CD8-positive, alpha-beta memory T cell (primary cell): ENCODE measurements around the gene ADGRB3. TPM values are rescaled to one million over a fixed set of nuclear protein-coding genes. Genes with fewer than 3 reads are reported as not detected.

Source experiments
- CTCF ChIA-PET: fragments of 350-600 bp; sonication (Branson Sonifier 250); formaldehyde crosslinking; loops from one replicate; lab custom pipeline; 2021; ENCODE audit warnings: antibody characterized with exemption; lab: Charles Lee
- POLR2A ChIA-PET: fragments of 350-600 bp; sonication (Branson Sonifier 250); formaldehyde crosslinking; loops from one replicate; lab custom pipeline; 2021; ENCODE audit warnings: antibody characterized with exemption; lab: Charles Lee
- DNase-seq, 5 donors: peaks; one replicate each; pipeline versions ENCODE4 v3.0.0 to v3.0.0-alpha.2; 2020 to 2022; ENCODE audit warnings: mixed read lengths in 1 of 5
- H3K27ac ChIP-seq: one replicate; pipeline ENCODE4 v1.7.0; 2013; ENCODE audit warnings: low read depth, mild to moderate bottlenecking, low read length, moderate library complexity
- H3K27me3 ChIP-seq: 2 replicates; pipeline ENCODE4 v1.7.0; 2013; ENCODE audit warnings: low read length, mild to moderate bottlenecking; ENCODE audit not compliant: insufficient read depth, poor library complexity, severe bottlenecking
- H3K36me3 ChIP-seq: 2 replicates; pipeline ENCODE4 v1.7.0; 2013; ENCODE audit warnings: mild to moderate bottlenecking, low read length, moderate library complexity; ENCODE audit not compliant: insufficient read depth
- H3K4me1 ChIP-seq: 2 replicates; pipeline ENCODE4 v1.7.0; 2013; ENCODE audit warnings: mild to moderate bottlenecking, low read length, moderate library complexity; ENCODE audit not compliant: insufficient read depth
- H3K4me3 ChIP-seq: 2 replicates; pipeline ENCODE4 v1.7.0; 2013; ENCODE audit warnings: mild to moderate bottlenecking, low read length
- H3K9me3 ChIP-seq: 2 replicates; pipeline ENCODE4 v1.7.0; 2013; ENCODE audit warnings: mild to moderate bottlenecking, low read length
- H3K27ac Mint-ChIP-seq, 8 donors: one replicate each; pipeline ENCODE4 v1.8.0; 2020 to 2021; ENCODE audit warnings: mixed read lengths in 8 of 8, mild to moderate bottlenecking in 6 of 8, inconsistent platforms in 3 of 8, moderate library complexity in 3 of 8
- H3K27me3 Mint-ChIP-seq, 2 donors: one replicate each; pipeline ENCODE4 v1.8.0; 2020 to 2021; ENCODE audit warnings: mixed read lengths in 2 of 2, mild to moderate bottlenecking in 1 of 2, moderate library complexity in 1 of 2
- H3K36me3 Mint-ChIP-seq, 3 donors: one replicate each; pipeline ENCODE4 v1.8.0; 2020 to 2021; ENCODE audit warnings: mixed read lengths in 3 of 3, inconsistent platforms in 1 of 3, mild to moderate bottlenecking in 1 of 3
- H3K4me1 Mint-ChIP-seq, 3 donors: one replicate each; pipeline ENCODE4 v1.8.0; 2020 to 2021; ENCODE audit warnings: mixed read lengths in 3 of 3, inconsistent platforms in 1 of 3, mild to moderate bottlenecking in 1 of 3
- H3K4me3 Mint-ChIP-seq, 7 donors: one replicate each; pipeline ENCODE4 v1.8.0; 2020 to 2021; ENCODE audit warnings: mixed read lengths in 7 of 7, mild to moderate bottlenecking in 6 of 7, moderate library complexity in 4 of 7, inconsistent platforms in 2 of 7
- H3K9me3 Mint-ChIP-seq, 5 donors: one replicate each; pipeline ENCODE4 v1.8.0; 2020 to 2022; ENCODE audit warnings: mixed read lengths in 5 of 5, mild to moderate bottlenecking in 3 of 5, moderate library complexity in 2 of 5, inconsistent platforms in 1 of 5
- polyA plus RNA-seq: library from polyadenylated mRNA; unstranded; fragments of 300-500 nt; fragmentation: Illumina TruSeq; gene quantifications from one replicate; pipeline ENCODE4 v1.2.3, GENCODE V29; 2021
- total RNA-seq, 2 experiments: library from RNA; stranded (reverse); gene quantifications; one replicate each; pipeline ENCODE4 v1.2.3, GENCODE V29; 2021

ADGRB3 gene
- total and polyA plus RNA-seq, 3 experiments from 2014 or later = not detected

GRCh38 chr6:68711386-68712000, 76.4 kb downstream of the ADGRB3 start:
- no peaks in the 10 kb centered on the region for H3K27me3 Mint-ChIP-seq
- Histone ChIP-seq H3K4me3 (no peak overlapping the region), H3K4me1 (no peaks in the 10 kb centered on the region), H3K27ac (no peak overlapping the region), H3K9me3 (no peaks in the 10 kb centered on the region), H3K27me3 (no peaks in the 10 kb centered on the region), H3K36me3 (no peaks in the 10 kb centered on the region)
- POLR2A ChIA-PET = no interaction called here
- H3K9me3 Mint-ChIP-seq = peaks cover 0 to 7% (median under 1%) of the 10 kb centered on the region in 5 donors
- no peaks in the 10 kb centered on the region for H3K36me3 Mint-ChIP-seq
- no peak overlapping the region for H3K4me3 Mint-ChIP-seq
- H3K27ac Mint-ChIP-seq = no peak overlapping the region
- no peak for DNase-seq
- CTCF ChIA-PET = no interaction called here
- H3K4me1 Mint-ChIP-seq = no peaks in the 10 kb centered on the region

- no peak overlapping the region for H3K4me3 Mint-ChIP-seq
- no peak for DNase-seq
- Histone ChIP-seq H3K27ac (no peak overlapping the region), H3K27me3 (no peaks in the 10 kb centered on the region), H3K4me1 (no peaks in the 10 kb centered on the region), H3K4me3 (no peak overlapping the region), H3K9me3 (no peaks in the 10 kb centered on the region), H3K36me3 (no peaks in the 10 kb centered on the region)
- no peaks in the 10 kb centered on the region for H3K4me1 Mint-ChIP-seq
- no peaks in the 10 kb centered on the region for H3K27me3 Mint-ChIP-seq
- CTCF ChIA-PET = no interaction called here
- H3K27ac Mint-ChIP-seq = no peak overlapping the region
- POLR2A ChIA-PET = no interaction called here
- no peaks in the 10 kb centered on the region for H3K36me3 Mint-ChIP-seq
- peaks cover 0 to 16% (median 6%) of the 10 kb centered on the region in 5 donors for H3K9me3 Mint-ChIP-seq
Observed at GRCh38 chr6:68716620-68717019, 81.5 kb downstream of the ADGRB3 start.

GRCh38 chr6:68718385-68719073, 83.4 kb downstream of the ADGRB3 start:
- no peak overlapping the region for H3K27ac ChIP-seq
- H3K36me3 ChIP-seq = no peaks in the 10 kb centered on the region
- peaks cover 0 to 13% (median 8%) of the 10 kb centered on the region in 5 donors for H3K9me3 Mint-ChIP-seq
- no peak for DNase-seq
- H3K4me1 ChIP-seq = no peaks in the 10 kb centered on the region
- H3K4me1 Mint-ChIP-seq = no peaks in the 10 kb centered on the region
- H3K27me3 ChIP-seq = no peaks in the 10 kb centered on the region
- no peaks in the 10 kb centered on the region for H3K9me3 ChIP-seq
- no peak overlapping the region for H3K27ac Mint-ChIP-seq
- H3K27me3 Mint-ChIP-seq = no peaks in the 10 kb centered on the region
- no peaks in the 10 kb centered on the region for H3K36me3 Mint-ChIP-seq
- CTCF ChIA-PET = no interaction called here
- H3K4me3 Mint-ChIP-seq = no peak overlapping the region
- POLR2A ChIA-PET = no interaction called here
- no peak overlapping the region for H3K4me3 ChIP-seq

- Histone ChIP-seq H3K4me3 (no peak overlapping the region), H3K27ac (no peak overlapping the region), H3K27me3 (no peaks in the 10 kb centered on the region), H3K4me1 (no peaks in the 10 kb centered on the region), H3K9me3 (no peaks in the 10 kb centered on the region), H3K36me3 (no peaks in the 10 kb centered on the region)
- ChIA-PET CTCF (no interaction called here), POLR2A (no interaction called here)
- H3K27me3 Mint-ChIP-seq = no peaks in the 10 kb centered on the region
- DNase-seq = no peak
- no peak overlapping the region for H3K4me3 Mint-ChIP-seq
- H3K27ac Mint-ChIP-seq = no peak overlapping the region
- H3K4me1 Mint-ChIP-seq = no peaks in the 10 kb centered on the region
- H3K9me3 Mint-ChIP-seq = peaks cover 0 to 13% (median 8%) of the 10 kb centered on the region in 5 donors
- no peaks in the 10 kb centered on the region for H3K36me3 Mint-ChIP-seq
Observed at GRCh38 chr6:68719761-68720160, 84.7 kb downstream of the ADGRB3 start.

GRCh38 chr6:68722891-68723527, 87.9 kb downstream of the ADGRB3 start:
- Histone ChIP-seq H3K9me3 (no peaks in the 10 kb centered on the region), H3K4me1 (no peaks in the 10 kb centered on the region), H3K36me3 (no peaks in the 10 kb centered on the region), H3K27me3 (no peaks in the 10 kb centered on the region), H3K4me3 (no peak overlapping the region), H3K27ac (no peak overlapping the region)
- Mint-ChIP-seq H3K9me3 (peaks cover 0 to 15% (median 6%) of the 10 kb centered on the region in 5 donors), H3K27me3 (no peaks in the 10 kb centered on the region), H3K4me3 (no peak overlapping the region), H3K27ac (no peak overlapping the region), H3K4me1 (no peaks in the 10 kb centered on the region), H3K36me3 (no peaks in the 10 kb centered on the region)
- ChIA-PET CTCF (no interaction called here), POLR2A (no interaction called here)
- DNase-seq = no peak

- no peaks in the 10 kb centered on the region for H3K4me1 ChIP-seq
- H3K36me3 Mint-ChIP-seq = no peaks in the 10 kb centered on the region
- H3K27me3 ChIP-seq = no peaks in the 10 kb centered on the region
- ChIA-PET POLR2A (no interaction called here), CTCF (no interaction called here)
- H3K9me3 Mint-ChIP-seq = peaks cover 0 to 18% (median 2%) of the 10 kb centered on the region in 5 donors
- H3K27me3 Mint-ChIP-seq = no peaks in the 10 kb centered on the region
- H3K9me3 ChIP-seq = no peaks in the 10 kb centered on the region
- H3K4me1 Mint-ChIP-seq = no peaks in the 10 kb centered on the region
- no peak overlapping the region for H3K27ac ChIP-seq
- no peaks in the 10 kb centered on the region for H3K36me3 ChIP-seq
- no peak overlapping the region for H3K4me3 ChIP-seq
- H3K27ac Mint-ChIP-seq = no peak overlapping the region
- DNase-seq = no peak
- no peak overlapping the region for H3K4me3 Mint-ChIP-seq
Observed at GRCh38 chr6:68724060-68724459, 89.0 kb downstream of the ADGRB3 start.

GRCh38 chr6:68726337-68726736, 91.3 kb downstream of the ADGRB3 start:
- Mint-ChIP-seq H3K9me3 (peaks cover 0 to 6% (median 2%) of the 10 kb centered on the region in 5 donors), H3K4me1 (no peaks in the 10 kb centered on the region), H3K4me3 (no peak overlapping the region), H3K36me3 (no peaks in the 10 kb centered on the region), H3K27me3 (no peaks in the 10 kb centered on the region), H3K27ac (no peak overlapping the region)
- no peak for DNase-seq
- Histone ChIP-seq H3K27me3 (no peaks in the 10 kb centered on the region), H3K36me3 (no peaks in the 10 kb centered on the region), H3K27ac (no peak overlapping the region), H3K4me1 (no peaks in the 10 kb centered on the region), H3K9me3 (no peaks in the 10 kb centered on the region), H3K4me3 (no peak overlapping the region)
- POLR2A ChIA-PET = no interaction called here
- CTCF ChIA-PET = no interaction called here

- Histone ChIP-seq H3K9me3 (no peaks in the 10 kb centered on the region), H3K4me1 (no peaks in the 10 kb centered on the region), H3K4me3 (no peak overlapping the region), H3K27ac (no peak overlapping the region), H3K36me3 (no peaks in the 10 kb centered on the region), H3K27me3 (no peaks in the 10 kb centered on the region)
- POLR2A ChIA-PET = no interaction called here
- Mint-ChIP-seq H3K36me3 (no peaks in the 10 kb centered on the region), H3K9me3 (peaks cover 0 to 6% (median 2%) of the 10 kb centered on the region in 5 donors), H3K4me1 (no peaks in the 10 kb centered on the region), H3K27me3 (no peaks in the 10 kb centered on the region), H3K4me3 (no peak overlapping the region), H3K27ac (no peak overlapping the region)
- CTCF ChIA-PET = no interaction called here
- no peak for DNase-seq
Observed at GRCh38 chr6:68726992-68727391, 91.9 kb downstream of the ADGRB3 start.
